Esophagus squamous epithelium (tissue), 4 donors: Measurements from ENCODE around the gene JARID2.

Source experiments
- POLR2A ChIP-seq, 4 donors: fragments of 450-650 bp; IDR thresholded peaks; one replicate each; pipeline ENCODE4 v1.6.1; 2017; ENCODE audit warnings: antibody characterized with exemption in 4 of 4, mild to moderate bottlenecking in 4 of 4, moderate library complexity in 3 of 4
- TF ChIP-seq, protein P1 (sequence below), 6 experiments: fragments of 450-650 bp in 4 of 6; fragments of 200-600 bp in 2 of 6; sonication (generic) in 2 of 6; IDR thresholded peaks; one replicate each; pipeline ENCODE4 v1.5.1; 2016 to 2019; ENCODE audit warnings: antibody characterized with exemption in 6 of 6, mild to moderate bottlenecking in 4 of 6, moderate library complexity in 4 of 6

GRCh38 chr6:15553736-15554294 is 307.9 kb downstream of the JARID2 start:
- TF ChIP-seq POLR2A (IDR thresholded peaks at IDR 0.05) = no peak
- TF ChIP-seq, protein P1, sequence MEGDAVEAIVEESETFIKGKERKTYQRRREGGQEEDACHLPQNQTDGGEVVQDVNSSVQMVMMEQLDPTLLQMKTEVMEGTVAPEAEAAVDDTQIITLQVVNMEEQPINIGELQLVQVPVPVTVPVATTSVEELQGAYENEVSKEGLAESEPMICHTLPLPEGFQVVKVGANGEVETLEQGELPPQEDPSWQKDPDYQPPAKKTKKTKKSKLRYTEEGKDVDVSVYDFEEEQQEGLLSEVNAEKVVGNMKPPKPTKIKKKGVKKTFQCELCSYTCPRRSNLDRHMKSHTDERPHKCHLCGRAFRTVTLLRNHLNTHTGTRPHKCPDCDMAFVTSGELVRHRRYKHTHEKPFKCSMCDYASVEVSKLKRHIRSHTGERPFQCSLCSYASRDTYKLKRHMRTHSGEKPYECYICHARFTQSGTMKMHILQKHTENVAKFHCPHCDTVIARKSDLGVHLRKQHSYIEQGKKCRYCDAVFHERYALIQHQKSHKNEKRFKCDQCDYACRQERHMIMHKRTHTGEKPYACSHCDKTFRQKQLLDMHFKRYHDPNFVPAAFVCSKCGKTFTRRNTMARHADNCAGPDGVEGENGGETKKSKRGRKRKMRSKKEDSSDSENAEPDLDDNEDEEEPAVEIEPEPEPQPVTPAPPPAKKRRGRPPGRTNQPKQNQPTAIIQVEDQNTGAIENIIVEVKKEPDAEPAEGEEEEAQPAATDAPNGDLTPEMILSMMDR (IDR thresholded peaks at IDR 0.05) = no peak
